NCI-H526 (cell line): ENCODE measurements around the gene MAGEF1.

ENCODE experiments used
- DNase-seq, 2 experiments: peaks; one replicate each; lab custom pipeline; 2025; lab: John Stamatoyannopoulos, UW

Gene MAGEF1

GRCh38 chr3:184669578-184669977 lies 42.3 kb downstream of the MAGEF1 start:
- DNase-seq = no peak

GRCh38 chr3:184666442-184666841 lies 45.4 kb downstream of the MAGEF1 start:
- no peak for DNase-seq

- DNase-seq = no peak
These were observed 46.8 kb downstream of the MAGEF1 start for GRCh38 chr3:184665101-184665500.

- no peak for DNase-seq
These were observed 48.1 kb downstream of the MAGEF1 start for GRCh38 chr3:184663756-184664155.

GRCh38 chr3:184663356-184663755 lies 48.5 kb downstream of the MAGEF1 start:
- no peak for DNase-seq

GRCh38 chr3:184662187-184662586 lies 49.7 kb downstream of the MAGEF1 start:
- DNase-seq = no peak

- no peak for DNase-seq
These were observed 50.9 kb downstream of the MAGEF1 start for GRCh38 chr3:184660931-184661330.
